ENCODE results near the gene RAB18.
A peak's percentile ranks its signal among the peaks of the same experiment; 100 is the strongest.
"Not testable (repeated sequence)": the region's sequence is repeated elsewhere in the genome, so short reads cannot be mapped to it uniquely, and the experiment has no call there.

The RAB18 gene

GRCh38 chr10:27504007-27504807 lies at the start of gene RAB18:
Gene RAB18, plus strand, starts transcription at chr10:27504304. Its CDS starts 66 bp downstream, at chr10:27504370.
- DNase-seq = peak; percentile 94

- DNase-seq = no peak
Observed at GRCh38 chr10:27454837-27455236, 49.3 kb upstream of the RAB18 start.

GRCh38 chr10:27457261-27457945 lies 46.7 kb upstream of the RAB18 start:
- no peak for DNase-seq

GRCh38 chr10:27457966-27458365 lies 46.1 kb upstream of the RAB18 start:
- no peak for DNase-seq

GRCh38 chr10:27461312-27461711 lies 42.8 kb upstream of the RAB18 start:
- DNase-seq = no peak

GRCh38 chr10:27463961-27464360 lies 40.1 kb upstream of the RAB18 start:
- DNase-seq = no peak

GRCh38 chr10:27464993-27465392 lies 39.1 kb upstream of the RAB18 start:
- no peak for DNase-seq

- DNase-seq = not testable (repeated sequence)
Observed at GRCh38 chr10:27465596-27465995, 38.5 kb upstream of the RAB18 start.

GRCh38 chr10:27470885-27471284 lies 33.2 kb upstream of the RAB18 start:
- DNase-seq = no peak

GRCh38 chr10:27474741-27475140 lies 29.4 kb upstream of the RAB18 start:
- no peak for DNase-seq

- no peak for DNase-seq
Observed at GRCh38 chr10:27479016-27479415, 25.1 kb upstream of the RAB18 start.

- no peak for DNase-seq
Observed at GRCh38 chr10:27481486-27481885, 22.6 kb upstream of the RAB18 start.

GRCh38 chr10:27482984-27483956 lies 20.8 kb upstream of the RAB18 start:
- no peak for DNase-seq

GRCh38 chr10:27485368-27485767 lies 18.7 kb upstream of the RAB18 start:
- no peak for DNase-seq

- no peak for DNase-seq
Observed at GRCh38 chr10:27485986-27486385, 18.1 kb upstream of the RAB18 start.

- no peak for DNase-seq
Observed at GRCh38 chr10:27490807-27491206, 13.3 kb upstream of the RAB18 start.

- no peak for DNase-seq
Observed at GRCh38 chr10:27494116-27494805, 9.8 kb upstream of the RAB18 start.

GRCh38 chr10:27496137-27496536 lies 8.0 kb upstream of the RAB18 start:
- no peak for DNase-seq

- DNase-seq = no peak
Observed at GRCh38 chr10:27500096-27500495, 4.0 kb upstream of the RAB18 start.

- no peak for DNase-seq
Observed at GRCh38 chr10:27500886-27501285, 3.2 kb upstream of the RAB18 start.

- no peak for DNase-seq
Observed at GRCh38 chr10:27503498-27504006, 552 bp upstream of the RAB18 start.

- DNase-seq = no peak
Observed at GRCh38 chr10:27504808-27505460, 830 bp downstream of the RAB18 start.
